ENCODE measurements around the gene MED13. TPM values are rescaled to one million over a fixed set of nuclear protein-coding genes. Genes with fewer than 3 reads are reported as not detected.

MED13 gene
- polyA plus RNA-seq, 3 donors, result 2.1 to 32.0 (median 5.0) TPM

- DNase-seq, result no peak
- intact Hi-C loops (cut with micrococcal nuclease), result no loop called here
- Histone ChIP-seq H3K36me3 (replicated peaks in 1 of 2; ENCODE audit: control insufficient read depth in 1 of 2, insufficient read depth in 2 of 2, low read length in 2 of 2) (no peaks in the 10 kb centered on the region), H3K27me3 (ENCODE audit: control insufficient read depth in 2 of 2, insufficient read depth in 2 of 2, low read length in 2 of 2) (no peaks in the 10 kb centered on the region), H3K9ac (ENCODE audit: insufficient read depth, low read length, poor library complexity, severe bottlenecking) (no peak overlapping the region), H3K4me1 (ENCODE audit: control insufficient read depth in 1 of 2, insufficient read depth in 2 of 2, low read length in 2 of 2) (no peaks in the 10 kb centered on the region), H3K9me3 (replicated peaks in 1 of 2; ENCODE audit: control insufficient read depth in 1 of 2, insufficient read depth in 1 of 2, low read length in 2 of 2) (no peaks in the 10 kb centered on the region), H3K4me3 (replicated peaks in 1 of 3; ENCODE audit: low read depth in 2 of 3, low read length in 3 of 3) (no peak overlapping the region), H4K20me1 (ENCODE audit: insufficient read depth, low read length) (no peaks in the 10 kb centered on the region), H3K79me2 (ENCODE audit: insufficient read depth, low read length) (no peaks in the 10 kb centered on the region), H3K27ac (ENCODE audit: low read depth in 1 of 2, low read length in 2 of 2) (no peak overlapping the region), H3K4me2 (replicated peaks; ENCODE audit: extremely low read depth, low read length, poor library complexity, severe bottlenecking) (no peak overlapping the region), H2AFZ (ENCODE audit: insufficient read depth, low read depth, low read length, poor library complexity, severe bottlenecking) (no peak overlapping the region)
- peaks cover 0 to 2% (median 2%) of the 10 kb centered on the region in 3 donors for H3K27me3 Mint-ChIP-seq (ENCODE audit: low read depth in 3 of 3)
- H3K36me3 Mint-ChIP-seq, result no peaks in the 10 kb centered on the region
- no peak overlapping the region for H3K27ac Mint-ChIP-seq
- H3K9me3 Mint-ChIP-seq, result peaks cover 0 to 2% (median 0%) of the 10 kb centered on the region in 7 donors
- H3K4me1 Mint-ChIP-seq, result peaks cover 4% of the 10 kb centered on the region
- TF ChIP-seq CTCF (IDR thresholded peaks at IDR 0.05), result no peak
- H3K4me3 Mint-ChIP-seq, result no peak overlapping the region
- 63% methylated on average over 2 of the region's 2 CpGs for WGBS (ENCODE audit: insufficient coverage)
Observed at GRCh38 chr17:62094175-62094574, 29.1 kb upstream of the MED13 start.

GRCh38 chr17:62093188-62094155, 28.4 kb upstream of the MED13 start:
- H3K4me2 ChIP-seq (replicated peaks; ENCODE audit: extremely low read depth, low read length, poor library complexity, severe bottlenecking), result no peak overlapping the region
- H3K27me3 ChIP-seq (ENCODE audit: control insufficient read depth in 2 of 2, insufficient read depth in 2 of 2, low read length in 2 of 2), result no peaks in the 10 kb centered on the region
- DNase-seq, result peak in 1 of 3 donors; percentile 24
- Mint-ChIP-seq H3K4me3 (no peak overlapping the region), H3K27ac (peak overlapping the region in 1 of 7 donors; percentile 25), H3K27me3 (ENCODE audit: low read depth in 3 of 3) (peaks cover 0 to 4% (median 2%) of the 10 kb centered on the region in 3 donors), H3K36me3 (no peaks in the 10 kb centered on the region), H3K4me1 (peaks cover 2% of the 10 kb centered on the region), H3K9me3 (peaks cover 0 to 2% (median 0%) of the 10 kb centered on the region in 7 donors)
- no peaks in the 10 kb centered on the region for H4K20me1 ChIP-seq (ENCODE audit: insufficient read depth, low read length)
- H3K79me2 ChIP-seq (ENCODE audit: insufficient read depth, low read length), result no peaks in the 10 kb centered on the region
- H3K9ac ChIP-seq (ENCODE audit: insufficient read depth, low read length, poor library complexity, severe bottlenecking), result no peak overlapping the region
- 94% methylated on average over 4 of the region's 7 CpGs for WGBS (ENCODE audit: insufficient coverage)
- intact Hi-C loops (cut with micrococcal nuclease), result no loop called here
- H3K27ac ChIP-seq (ENCODE audit: low read depth in 1 of 2, low read length in 2 of 2), result no peak overlapping the region
- H2AFZ ChIP-seq (ENCODE audit: insufficient read depth, low read depth, low read length, poor library complexity, severe bottlenecking), result no peak overlapping the region
- no peaks in the 10 kb centered on the region for H3K9me3 ChIP-seq (replicated peaks in 1 of 2; ENCODE audit: control insufficient read depth in 1 of 2, insufficient read depth in 1 of 2, low read length in 2 of 2)
- no peak overlapping the region for H3K4me3 ChIP-seq (replicated peaks in 1 of 3; ENCODE audit: low read depth in 2 of 3, low read length in 3 of 3)
- H3K4me1 ChIP-seq (ENCODE audit: control insufficient read depth in 1 of 2, insufficient read depth in 2 of 2, low read length in 2 of 2), result no peaks in the 10 kb centered on the region
- H3K36me3 ChIP-seq (replicated peaks in 1 of 2; ENCODE audit: control insufficient read depth in 1 of 2, insufficient read depth in 2 of 2, low read length in 2 of 2), result no peaks in the 10 kb centered on the region
- no peak for TF ChIP-seq CTCF (IDR thresholded peaks at IDR 0.05)

All from CD14-positive monocyte (primary cell).